Dermis microvascular lymphatic vessel endothelial cell (primary cell): ENCODE measurements around the gene SERPIND1. TPM values are rescaled to one million over a fixed set of nuclear protein-coding genes. Genes with fewer than 3 reads are reported as not detected.
A peak's percentile ranks its signal among the peaks of the same experiment; 100 is the strongest.

ENCODE experiments used
- DNase-seq, 2 donors: peaks; one replicate each; pipeline versions ENCODE4 v3.0.0 to v3.0.0-alpha.2; 2010; ENCODE audit warnings: low read depth in 2 of 2
- total RNA-seq: library from RNA; depleted of rRNA; stranded (reverse); fragments of >200 nt; gene quantifications from 2 replicates; pipeline ENCODE4 v1.2.1, GENCODE V29; 2014

SERPIND1 gene
- total RNA-seq, 1 donor from 2014 or later, result under 0.01 TPM

- no peak for DNase-seq
Observed at GRCh38 chr22:20775342-20775895, 1.5 kb downstream of the SERPIND1 start.

GRCh38 chr22:20776624-20777405 lies 2.9 kb downstream of the SERPIND1 start:
- DNase-seq, result no peak

- peak; percentile 78 to 82 for DNase-seq
Observed at GRCh38 chr22:20777420-20778177, 3.7 kb downstream of the SERPIND1 start.

GRCh38 chr22:20779014-20779817 lies 5.3 kb downstream of the SERPIND1 start:
- no peak for DNase-seq

- DNase-seq, result peak in 1 of 2 donors; percentile 40
Observed at GRCh38 chr22:20779818-20780158, 5.9 kb downstream of the SERPIND1 start.

GRCh38 chr22:20781272-20781990 lies 7.5 kb downstream of the SERPIND1 start:
- DNase-seq, result peak in 1 of 2 donors; percentile 10

- no peak for DNase-seq
Observed at GRCh38 chr22:20782083-20782482, 8.2 kb downstream of the SERPIND1 start.

GRCh38 chr22:20782596-20783299 lies 8.8 kb downstream of the SERPIND1 start:
- peak in 1 of 2 donors; percentile 39 for DNase-seq

GRCh38 chr22:20783300-20783673 lies 9.4 kb downstream of the SERPIND1 start:
- DNase-seq, result no peak

GRCh38 chr22:20783844-20784723 lies 10.2 kb downstream of the SERPIND1 start:
- peak; percentile 40 to 79 for DNase-seq

GRCh38 chr22:20785415-20785814 lies 11.5 kb downstream of the SERPIND1 start:
- no peak for DNase-seq

- DNase-seq, result no peak
Observed at GRCh38 chr22:20786048-20786447, 12.1 kb downstream of the SERPIND1 start.

GRCh38 chr22:20786536-20786979 lies 12.6 kb downstream of the SERPIND1 start:
- DNase-seq, result peak; percentile 44 to 53

GRCh38 chr22:20787223-20787622 lies 13.3 kb downstream of the SERPIND1 start:
- no peak for DNase-seq

- DNase-seq, result no peak
Observed at GRCh38 chr22:20787746-20788626, 14.1 kb downstream of the SERPIND1 start.

GRCh38 chr22:20788627-20789344 lies 14.9 kb downstream of the SERPIND1 start:
- no peak for DNase-seq

GRCh38 chr22:20792221-20792965 lies 18.5 kb downstream of the SERPIND1 start:
- no peak for DNase-seq
